SU-DHL-6 (cell line): ENCODE data around the gene SLC47A1.

Experiments
- CTCF ChIP-seq: fragments of 200-600 bp; sonication (generic); IDR thresholded peaks from one replicate; pipeline ENCODE4 v1.5.1; 2017; ENCODE audit warnings: antibody characterized with exemption, mild to moderate bottlenecking, low read length, moderate library complexity; ENCODE audit not compliant: insufficient read depth, poor library complexity, severe bottlenecking
- EZH2phosphoT487 ChIP-seq: fragments of 200-600 bp; sonication (generic), shearing (Covaris generic); conservative IDR thresholded peaks from 2 replicates; pipeline ENCODE4 v1.6.1; 2018; ENCODE audit warnings: mild to moderate bottlenecking, antibody characterized with exemption, low read length, moderate library complexity, mixed read lengths

DNA sequence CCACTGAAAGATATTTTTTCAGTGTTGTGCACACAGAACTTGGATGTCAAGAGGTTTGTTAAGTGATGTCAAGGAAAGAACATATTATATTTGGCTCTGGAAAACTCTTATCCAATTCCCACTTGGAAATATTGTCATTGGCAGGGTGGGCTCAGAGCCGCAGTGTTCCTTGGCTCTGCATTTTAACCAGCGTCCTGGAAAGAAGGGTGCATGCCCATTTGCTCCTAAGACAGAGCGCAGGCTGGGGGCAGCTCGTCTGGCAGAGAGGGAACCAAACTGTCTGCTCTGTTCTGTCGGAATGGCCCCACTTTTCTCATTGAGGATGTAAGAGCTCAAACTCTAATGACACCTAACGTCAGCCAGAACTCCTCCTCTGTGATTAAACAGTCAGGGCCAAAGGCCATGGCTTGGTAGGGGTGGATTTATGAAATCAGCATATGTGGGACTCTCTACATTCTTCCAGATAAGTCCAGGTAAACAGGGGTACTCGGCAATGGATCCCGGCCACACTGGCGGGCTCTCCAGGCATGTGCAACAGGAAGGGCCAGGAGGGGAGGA lies 18.0 kb downstream of the SLC47A1 start:
- no peak for TF ChIP-seq CTCF
- no peak for TF ChIP-seq EZH2phosphoT487
